ENCODE results near the gene PSMD5. TPM values are rescaled to one million over a fixed set of nuclear protein-coding genes. Genes with fewer than 3 reads are reported as not detected.
A peak's percentile ranks its signal among the peaks of the same experiment; 100 is the strongest.

PSMD5 gene
- total and polyA plus RNA-seq, 10 of the 15 experiments (the other 5 are each of a cell fraction or from before 2014, with no cell fraction given): 8.8 to 47.7 (median 25.1) TPM

DNA sequence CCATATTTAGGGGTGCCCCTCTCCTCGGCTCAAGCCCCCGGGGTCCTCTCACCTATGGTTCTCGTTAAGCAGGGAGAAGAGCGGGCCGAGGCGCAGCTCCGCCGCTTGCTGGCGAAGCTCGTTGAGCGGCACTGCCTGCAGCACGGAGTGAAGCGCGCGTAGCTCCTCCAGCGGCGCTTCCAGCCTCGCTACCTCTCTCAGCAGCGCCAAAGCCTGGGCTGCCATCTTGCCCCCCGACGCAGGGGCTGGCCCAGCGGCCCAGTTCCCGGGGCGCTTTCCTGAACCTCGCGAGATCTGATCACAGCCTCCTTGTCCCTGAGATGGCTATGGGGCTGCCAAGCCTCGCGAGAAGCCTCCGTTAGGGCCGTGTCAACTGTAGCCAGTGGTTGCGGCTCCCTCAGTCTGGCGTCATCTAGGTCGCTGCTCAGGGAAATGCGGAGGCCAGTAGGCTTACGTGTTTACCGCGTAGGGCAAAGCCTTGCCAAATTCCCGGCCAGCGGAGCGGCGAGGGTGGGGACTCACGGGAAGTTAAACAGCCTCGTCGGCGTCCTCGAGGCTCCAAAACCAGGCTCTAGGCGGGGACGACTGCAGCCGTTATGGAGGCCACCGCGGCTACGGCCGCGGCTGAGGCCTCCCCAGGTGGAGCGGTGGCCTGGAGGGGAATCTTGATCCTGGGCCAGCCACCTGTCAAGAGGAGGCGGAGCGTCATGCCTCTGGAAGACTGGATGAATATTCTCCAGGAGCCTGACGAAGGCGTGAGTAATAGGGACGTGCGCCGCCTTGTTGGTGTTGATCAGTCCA lies at the start of gene PSMD5 (continued):
- TF ChIP-seq, protein P1, sequence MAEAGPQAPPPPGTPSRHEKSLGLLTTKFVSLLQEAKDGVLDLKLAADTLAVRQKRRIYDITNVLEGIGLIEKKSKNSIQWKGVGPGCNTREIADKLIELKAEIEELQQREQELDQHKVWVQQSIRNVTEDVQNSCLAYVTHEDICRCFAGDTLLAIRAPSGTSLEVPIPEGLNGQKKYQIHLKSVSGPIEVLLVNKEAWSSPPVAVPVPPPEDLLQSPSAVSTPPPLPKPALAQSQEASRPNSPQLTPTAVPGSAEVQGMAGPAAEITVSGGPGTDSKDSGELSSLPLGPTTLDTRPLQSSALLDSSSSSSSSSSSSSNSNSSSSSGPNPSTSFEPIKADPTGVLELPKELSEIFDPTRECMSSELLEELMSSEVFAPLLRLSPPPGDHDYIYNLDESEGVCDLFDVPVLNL (IDR thresholded peaks at IDR 0.05; ENCODE audit: low read depth, low read length): no peak
- TF ChIP-seq, protein P2, sequence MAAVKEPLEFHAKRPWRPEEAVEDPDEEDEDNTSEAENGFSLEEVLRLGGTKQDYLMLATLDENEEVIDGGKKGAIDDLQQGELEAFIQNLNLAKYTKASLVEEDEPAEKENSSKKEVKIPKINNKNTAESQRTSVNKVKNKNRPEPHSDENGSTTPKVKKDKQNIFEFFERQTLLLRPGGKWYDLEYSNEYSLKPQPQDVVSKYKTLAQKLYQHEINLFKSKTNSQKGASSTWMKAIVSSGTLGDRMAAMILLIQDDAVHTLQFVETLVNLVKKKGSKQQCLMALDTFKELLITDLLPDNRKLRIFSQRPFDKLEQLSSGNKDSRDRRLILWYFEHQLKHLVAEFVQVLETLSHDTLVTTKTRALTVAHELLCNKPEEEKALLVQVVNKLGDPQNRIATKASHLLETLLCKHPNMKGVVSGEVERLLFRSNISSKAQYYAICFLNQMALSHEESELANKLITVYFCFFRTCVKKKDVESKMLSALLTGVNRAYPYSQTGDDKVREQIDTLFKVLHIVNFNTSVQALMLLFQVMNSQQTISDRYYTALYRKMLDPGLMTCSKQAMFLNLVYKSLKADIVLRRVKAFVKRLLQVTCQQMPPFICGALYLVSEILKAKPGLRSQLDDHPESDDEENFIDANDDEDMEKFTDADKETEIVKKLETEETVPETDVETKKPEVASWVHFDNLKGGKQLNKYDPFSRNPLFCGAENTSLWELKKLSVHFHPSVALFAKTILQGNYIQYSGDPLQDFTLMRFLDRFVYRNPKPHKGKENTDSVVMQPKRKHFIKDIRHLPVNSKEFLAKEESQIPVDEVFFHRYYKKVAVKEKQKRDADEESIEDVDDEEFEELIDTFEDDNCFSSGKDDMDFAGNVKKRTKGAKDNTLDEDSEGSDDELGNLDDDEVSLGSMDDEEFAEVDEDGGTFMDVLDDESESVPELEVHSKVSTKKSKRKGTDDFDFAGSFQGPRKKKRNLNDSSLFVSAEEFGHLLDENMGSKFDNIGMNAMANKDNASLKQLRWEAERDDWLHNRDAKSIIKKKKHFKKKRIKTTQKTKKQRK (IDR thresholded peaks at IDR 0.05; ENCODE audit: low read depth, low read length): no peak
- TF ChIP-seq TARDBP (IDR thresholded peaks at IDR 0.05; ENCODE audit: borderline replicate concordance) (0 out of 2 replicates have a peak, but pooled peaks have one; percentile 50), ZBED1 (IDR thresholded peaks at IDR 0.05; ENCODE audit: borderline replicate concordance) (no peak), BMI1 (IDR thresholded peaks at IDR 0.05; ENCODE audit: borderline replicate concordance) (no peak), RFX5 (IDR thresholded peaks at IDR 0.05; ENCODE audit: low read depth, low read length) (peak; percentile 46; the same call in 1 of the 2 replicates), HDGF (IDR thresholded peaks at IDR 0.05) (no peak), TCF12 (IDR thresholded peaks at IDR 0.05; ENCODE audit: low read depth, low read length) (peak; percentile 33; the same call in 1 of the 2 replicates), NR2C1 (IDR thresholded peaks at IDR 0.05) (no peak), MXI1 (IDR thresholded peaks at IDR 0.05; ENCODE audit: low read depth, low read length) (peak; percentile 65; the same call in 1 of the 2 replicates), BACH1 (IDR thresholded peaks at IDR 0.05; ENCODE audit: borderline replicate concordance) (0 out of 2 replicates have a peak, but pooled peaks have one; percentile 39), PAX5 (IDR thresholded peaks at IDR 0.05; ENCODE audit: borderline replicate concordance, low read depth, low read length) (0 out of 2 replicates have a peak, but pooled peaks have one; percentile 5), EP300 (IDR thresholded peaks at IDR 0.05; ENCODE audit: borderline replicate concordance in 1 of 2, control insufficient read depth in 1 of 2, low read depth in 2 of 2, low read length in 2 of 2) (no peak), EED (IDR thresholded peaks at IDR 0.05; ENCODE audit: low read depth) (peak; percentile 37; the same call in 1 of the 2 replicates), RELA (IDR thresholded peaks at IDR 0.05; ENCODE audit: borderline replicate concordance, partially characterized antibody) (no peak), IKZF1 (conservative IDR thresholded peaks at IDR 0.05) (peak; percentile 71)
- TF ChIP-seq, protein P3, sequence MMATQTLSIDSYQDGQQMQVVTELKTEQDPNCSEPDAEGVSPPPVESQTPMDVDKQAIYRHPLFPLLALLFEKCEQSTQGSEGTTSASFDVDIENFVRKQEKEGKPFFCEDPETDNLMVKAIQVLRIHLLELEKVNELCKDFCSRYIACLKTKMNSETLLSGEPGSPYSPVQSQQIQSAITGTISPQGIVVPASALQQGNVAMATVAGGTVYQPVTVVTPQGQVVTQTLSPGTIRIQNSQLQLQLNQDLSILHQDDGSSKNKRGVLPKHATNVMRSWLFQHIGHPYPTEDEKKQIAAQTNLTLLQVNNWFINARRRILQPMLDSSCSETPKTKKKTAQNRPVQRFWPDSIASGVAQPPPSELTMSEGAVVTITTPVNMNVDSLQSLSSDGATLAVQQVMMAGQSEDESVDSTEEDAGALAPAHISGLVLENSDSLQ (IDR thresholded peaks at IDR 0.05): peak; percentile 67; the same call in 1 of the 2 replicates
- TF ChIP-seq, protein P4, sequence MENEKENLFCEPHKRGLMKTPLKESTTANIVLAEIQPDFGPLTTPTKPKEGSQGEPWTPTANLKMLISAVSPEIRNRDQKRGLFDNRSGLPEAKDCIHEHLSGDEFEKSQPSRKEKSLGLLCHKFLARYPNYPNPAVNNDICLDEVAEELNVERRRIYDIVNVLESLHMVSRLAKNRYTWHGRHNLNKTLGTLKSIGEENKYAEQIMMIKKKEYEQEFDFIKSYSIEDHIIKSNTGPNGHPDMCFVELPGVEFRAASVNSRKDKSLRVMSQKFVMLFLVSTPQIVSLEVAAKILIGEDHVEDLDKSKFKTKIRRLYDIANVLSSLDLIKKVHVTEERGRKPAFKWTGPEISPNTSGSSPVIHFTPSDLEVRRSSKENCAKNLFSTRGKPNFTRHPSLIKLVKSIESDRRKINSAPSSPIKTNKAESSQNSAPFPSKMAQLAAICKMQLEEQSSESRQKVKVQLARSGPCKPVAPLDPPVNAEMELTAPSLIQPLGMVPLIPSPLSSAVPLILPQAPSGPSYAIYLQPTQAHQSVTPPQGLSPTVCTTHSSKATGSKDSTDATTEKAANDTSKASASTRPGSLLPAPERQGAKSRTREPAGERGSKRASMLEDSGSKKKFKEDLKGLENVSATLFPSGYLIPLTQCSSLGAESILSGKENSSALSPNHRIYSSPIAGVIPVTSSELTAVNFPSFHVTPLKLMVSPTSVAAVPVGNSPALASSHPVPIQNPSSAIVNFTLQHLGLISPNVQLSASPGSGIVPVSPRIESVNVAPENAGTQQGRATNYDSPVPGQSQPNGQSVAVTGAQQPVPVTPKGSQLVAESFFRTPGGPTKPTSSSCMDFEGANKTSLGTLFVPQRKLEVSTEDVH (IDR thresholded peaks at IDR 0.05; ENCODE audit: low read depth, partially characterized antibody): no peak
- TF ChIP-seq, protein P5, sequence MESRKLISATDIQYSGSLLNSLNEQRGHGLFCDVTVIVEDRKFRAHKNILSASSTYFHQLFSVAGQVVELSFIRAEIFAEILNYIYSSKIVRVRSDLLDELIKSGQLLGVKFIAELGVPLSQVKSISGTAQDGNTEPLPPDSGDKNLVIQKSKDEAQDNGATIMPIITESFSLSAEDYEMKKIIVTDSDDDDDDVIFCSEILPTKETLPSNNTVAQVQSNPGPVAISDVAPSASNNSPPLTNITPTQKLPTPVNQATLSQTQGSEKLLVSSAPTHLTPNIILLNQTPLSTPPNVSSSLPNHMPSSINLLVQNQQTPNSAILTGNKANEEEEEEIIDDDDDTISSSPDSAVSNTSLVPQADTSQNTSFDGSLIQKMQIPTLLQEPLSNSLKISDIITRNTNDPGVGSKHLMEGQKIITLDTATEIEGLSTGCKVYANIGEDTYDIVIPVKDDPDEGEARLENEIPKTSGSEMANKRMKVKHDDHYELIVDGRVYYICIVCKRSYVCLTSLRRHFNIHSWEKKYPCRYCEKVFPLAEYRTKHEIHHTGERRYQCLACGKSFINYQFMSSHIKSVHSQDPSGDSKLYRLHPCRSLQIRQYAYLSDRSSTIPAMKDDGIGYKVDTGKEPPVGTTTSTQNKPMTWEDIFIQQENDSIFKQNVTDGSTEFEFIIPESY (IDR thresholded peaks at IDR 0.05): no peak

All from GM12878 (cell line).